Thyroid gland (tissue), 4 donors: ENCODE results near the gene RIC8B. TPM values are rescaled to one million over a fixed set of nuclear protein-coding genes. Genes with fewer than 3 reads are reported as not detected.
"Not testable (repeated sequence)": the region's sequence is repeated elsewhere in the genome, so short reads cannot be mapped to it uniquely, and the experiment has no call there.

Experiments
- DNase-seq, 2 donors: peaks; one replicate each; pipeline ENCODE4 v3.0.0-alpha.2; 2019
- H3K27ac ChIP-seq, 3 donors: fragments of 200-600 bp; sonication (generic); 1 replicate in 2 of 3; 2 replicates in 1 of 3; pipeline ENCODE4 v1.5.1; 2016 to 2019; ENCODE audit warnings: mild to moderate bottlenecking in 1 of 3, moderate library complexity in 1 of 3
- H3K27me3 ChIP-seq: fragments of 200-600 bp; sonication (generic); one replicate; pipeline ENCODE4 v1.5.1; 2019
- H3K36me3 ChIP-seq, 2 donors: fragments of 200-600 bp; sonication (generic); one replicate each; pipeline ENCODE4 v1.5.1; 2016 to 2019
- H3K4me1 ChIP-seq, 2 donors: fragments of 200-600 bp; sonication (generic); one replicate each; pipeline ENCODE4 v1.5.1; 2017 to 2019
- H3K4me3 ChIP-seq, 3 donors: fragments of 200-600 bp; sonication (generic); replicated peaks in 1 of 3; 1 replicate in 2 of 3; 2 replicates in 1 of 3; pipeline ENCODE4 v1.5.1; 2016; ENCODE audit warnings: mild to moderate bottlenecking in 1 of 3
- H3K9me3 ChIP-seq: fragments of 200-600 bp; sonication (generic); one replicate; pipeline ENCODE4 v1.5.1; 2017
- POLR2A ChIP-seq, 2 donors: fragments of 450-650 bp; IDR thresholded peaks; one replicate each; pipeline ENCODE4 v1.6.1; 2017; ENCODE audit warnings: antibody characterized with exemption in 2 of 2, mild to moderate bottlenecking in 2 of 2, moderate library complexity in 1 of 2
- WGBS, 2 donors: methylation state at CpG; one replicate each; pipeline ENCODE4 v1.1.5; 2017; 5-methylcytosine and 5-hydroxymethylcytosine counted together
- intact Hi-C: fragments of 100-400 bp; cut with DNase I; formaldehyde crosslinking; loops from one replicate; pipeline ENCODE4 v1.15.1; 2023
- total RNA-seq, 4 donors: library from RNA; depleted of rRNA; stranded (reverse); fragments of >200 nt; gene quantifications; one replicate each; pipeline ENCODE4 v1.2.3, GENCODE V29; 2016
- TF ChIP-seq, protein P1 (sequence below), 6 experiments: fragments of 200-600 bp in 3 of 6; fragments of 450-650 bp in 3 of 6; sonication (generic) in 3 of 6; IDR thresholded peaks; one replicate each; pipeline ENCODE4 v1.5.1; 2016 to 2019; ENCODE audit warnings: antibody characterized with exemption in 6 of 6, mild to moderate bottlenecking in 2 of 6, inconsistent platforms in 1 of 6, moderate library complexity in 1 of 6

The RIC8B gene
- total RNA-seq, 4 donors from 2014 or later: 32.5 to 49.8 (median 41.6) TPM

DNA sequence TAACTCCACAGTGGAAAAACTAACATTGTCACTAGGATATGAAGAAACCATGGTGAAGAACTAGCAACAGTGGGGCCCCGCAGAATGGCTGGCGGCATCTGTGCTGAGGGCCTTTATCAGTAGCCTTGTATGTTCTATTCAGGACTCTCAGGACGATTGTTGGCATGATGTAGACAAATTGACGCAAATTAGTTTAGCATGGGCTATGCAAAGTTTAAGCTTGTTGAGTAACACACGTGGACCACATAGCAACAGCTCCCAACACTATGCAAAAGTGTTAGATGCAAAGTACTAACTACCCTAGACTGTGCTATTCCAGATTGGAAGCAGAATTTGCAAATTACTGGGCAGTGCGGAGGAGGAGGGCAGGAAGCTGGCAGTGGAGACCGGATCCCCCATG, 143.0 kb downstream of the RIC8B start:
- no peak for DNase-seq
- intact Hi-C loops: loop anchor here (5.0 kb wide), 1 partner anchor 530 kb away; no protein-coding TSS in a partner anchor
- Histone ChIP-seq H3K36me3 (no peaks in the 10 kb centered on the region), H3K27me3 (no peaks in the 10 kb centered on the region), H3K9me3 (no peaks in the 10 kb centered on the region), H3K4me3 (no peak overlapping the region), H3K4me1 (no peaks in the 10 kb centered on the region), H3K27ac (no peak overlapping the region)
- TF ChIP-seq, protein P1, sequence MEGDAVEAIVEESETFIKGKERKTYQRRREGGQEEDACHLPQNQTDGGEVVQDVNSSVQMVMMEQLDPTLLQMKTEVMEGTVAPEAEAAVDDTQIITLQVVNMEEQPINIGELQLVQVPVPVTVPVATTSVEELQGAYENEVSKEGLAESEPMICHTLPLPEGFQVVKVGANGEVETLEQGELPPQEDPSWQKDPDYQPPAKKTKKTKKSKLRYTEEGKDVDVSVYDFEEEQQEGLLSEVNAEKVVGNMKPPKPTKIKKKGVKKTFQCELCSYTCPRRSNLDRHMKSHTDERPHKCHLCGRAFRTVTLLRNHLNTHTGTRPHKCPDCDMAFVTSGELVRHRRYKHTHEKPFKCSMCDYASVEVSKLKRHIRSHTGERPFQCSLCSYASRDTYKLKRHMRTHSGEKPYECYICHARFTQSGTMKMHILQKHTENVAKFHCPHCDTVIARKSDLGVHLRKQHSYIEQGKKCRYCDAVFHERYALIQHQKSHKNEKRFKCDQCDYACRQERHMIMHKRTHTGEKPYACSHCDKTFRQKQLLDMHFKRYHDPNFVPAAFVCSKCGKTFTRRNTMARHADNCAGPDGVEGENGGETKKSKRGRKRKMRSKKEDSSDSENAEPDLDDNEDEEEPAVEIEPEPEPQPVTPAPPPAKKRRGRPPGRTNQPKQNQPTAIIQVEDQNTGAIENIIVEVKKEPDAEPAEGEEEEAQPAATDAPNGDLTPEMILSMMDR (IDR thresholded peaks at IDR 0.05): no peak
- no peak for TF ChIP-seq POLR2A (IDR thresholded peaks at IDR 0.05)
- WGBS, 2 donors: 66 to 75% methylated on average over 7 of the region's 7 CpGs

DNA sequence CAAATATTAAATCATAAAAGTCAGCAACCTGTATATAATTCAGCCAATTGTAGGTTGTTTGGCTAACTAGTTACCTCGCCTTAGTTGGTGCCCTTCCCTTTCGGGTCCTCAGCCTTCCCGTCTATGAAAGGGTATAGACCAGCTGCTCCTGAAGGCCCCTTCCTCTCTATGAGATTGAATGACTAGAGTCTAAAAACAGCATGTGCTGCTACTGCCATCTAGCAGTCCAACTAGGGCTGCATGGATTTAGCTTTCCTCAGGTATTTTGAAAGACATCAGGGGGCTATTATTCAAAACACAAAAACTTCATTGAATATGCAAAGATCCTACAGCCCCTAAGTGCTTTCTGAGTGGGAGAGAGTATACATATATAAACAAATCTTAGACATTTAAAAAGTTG, 144.3 kb downstream of the RIC8B start:
- intact Hi-C loops: loop anchor here (5.0 kb wide), 1 partner anchor 531 kb away; no protein-coding TSS in a partner anchor
- no peaks in the 10 kb centered on the region for H3K9me3 ChIP-seq
- 21 to 24% methylated on average over 3 of the region's 3 CpGs for WGBS, 2 donors

DNA sequence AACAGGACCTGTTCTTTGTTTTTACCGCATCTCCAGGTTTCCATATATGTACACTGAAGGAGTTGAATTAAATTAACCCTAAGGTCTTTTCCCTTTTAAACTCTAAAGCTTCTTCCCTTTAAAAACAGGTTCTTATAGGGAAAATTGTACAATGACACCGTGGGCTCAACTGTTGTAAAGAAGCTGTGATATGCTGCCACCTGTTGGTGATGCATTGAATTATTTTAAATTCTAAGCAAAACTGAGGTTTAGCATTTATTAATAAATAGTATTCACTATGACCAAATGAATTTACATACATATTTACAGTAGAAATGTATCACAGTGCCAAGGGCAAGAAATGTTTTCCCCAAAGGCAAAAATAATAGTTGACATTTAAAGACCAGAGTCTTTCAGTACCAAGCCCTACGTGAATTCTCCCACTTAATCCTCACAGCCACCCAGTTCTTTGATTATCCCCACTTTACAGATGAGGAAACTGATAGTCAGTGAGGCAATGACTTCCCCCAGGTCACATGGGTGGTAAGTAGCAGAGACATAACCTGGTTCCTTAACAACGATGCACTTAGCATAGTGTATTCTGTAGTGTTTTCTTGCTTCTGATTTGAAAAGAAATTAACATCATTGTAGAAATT, 145.5 kb downstream of the RIC8B start:
- Histone ChIP-seq H3K27ac (no peak overlapping the region), H3K4me3 (no peak overlapping the region), H3K9me3 (no peaks in the 10 kb centered on the region), H3K4me1 (no peaks in the 10 kb centered on the region), H3K36me3 (no peaks in the 10 kb centered on the region), H3K27me3 (no peaks in the 10 kb centered on the region)
- DNase-seq: no peak
- intact Hi-C loops: loop anchor here (5.0 kb wide), 1 partner anchor 533 kb away; no protein-coding TSS in a partner anchor
- TF ChIP-seq, protein P1 (IDR thresholded peaks at IDR 0.05): peak; percentile 69 to 88 (median 76)
- TF ChIP-seq POLR2A (IDR thresholded peaks at IDR 0.05): no peak
- WGBS, 2 donors: 42 to 45% methylated on average over 4 of the region's 4 CpGs

More for the DNA sequence above, 144.3 kb downstream of the RIC8B start:
- H3K27ac ChIP-seq: no peak overlapping the region
- H3K36me3 ChIP-seq: no peaks in the 10 kb centered on the region
- no peak overlapping the region for H3K4me3 ChIP-seq
- H3K4me1 ChIP-seq: no peaks in the 10 kb centered on the region
- TF ChIP-seq, protein P1 (IDR thresholded peaks at IDR 0.05): peak in 3 of 6 experiments; percentile 51 to 57 (median 52)
- no peak for TF ChIP-seq POLR2A (IDR thresholded peaks at IDR 0.05)
- no peak for DNase-seq
- no peaks in the 10 kb centered on the region for H3K27me3 ChIP-seq

DNA sequence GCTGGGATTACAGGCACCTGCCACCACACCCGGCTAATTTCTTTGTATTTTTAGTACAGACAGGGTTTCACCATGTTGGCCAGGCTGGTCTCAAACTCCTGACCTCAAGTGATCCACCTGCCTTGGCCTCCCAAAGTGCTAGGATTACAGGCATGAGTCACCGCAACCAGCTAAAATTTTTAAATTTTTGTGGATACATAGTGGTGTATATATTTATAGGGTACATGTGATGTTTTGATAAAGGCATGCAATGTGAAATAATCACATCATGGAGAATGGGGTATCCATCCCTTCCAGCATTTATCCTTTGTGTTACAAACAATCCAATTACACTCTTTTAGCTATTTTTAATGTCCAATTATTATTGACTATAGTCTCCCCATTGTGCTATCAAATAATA, 147.5 kb downstream of the RIC8B start:
- H3K4me1 ChIP-seq, H3K9me3 ChIP-seq, H3K27me3 ChIP-seq, intact Hi-C loops, H3K27ac ChIP-seq, H3K36me3 ChIP-seq, H3K4me3 ChIP-seq, DNase-seq: not testable (repeated sequence)
- 89 to 92% methylated on average over 2 of the region's 2 CpGs for WGBS, 2 donors

DNA sequence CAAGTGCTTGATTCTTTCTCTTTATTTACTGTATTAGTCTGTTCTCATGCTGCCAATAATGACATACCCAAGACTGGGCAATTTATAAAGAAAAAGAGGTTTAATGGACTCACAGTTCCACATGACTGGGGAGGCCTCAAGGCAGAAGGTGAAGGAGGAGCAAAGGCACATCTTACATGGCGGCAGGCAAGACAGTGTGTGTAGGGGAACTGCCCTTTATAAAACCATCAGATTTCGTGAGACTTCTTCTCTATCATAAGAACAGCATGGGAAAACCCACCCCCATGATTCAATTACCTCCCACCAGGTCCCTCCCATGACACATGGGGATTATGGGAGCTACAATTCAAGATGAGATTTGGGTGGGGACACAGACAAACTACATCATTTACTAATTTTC, 149.1 kb downstream of the RIC8B start:
- intact Hi-C loops, DNase-seq: not testable (repeated sequence)

DNA sequence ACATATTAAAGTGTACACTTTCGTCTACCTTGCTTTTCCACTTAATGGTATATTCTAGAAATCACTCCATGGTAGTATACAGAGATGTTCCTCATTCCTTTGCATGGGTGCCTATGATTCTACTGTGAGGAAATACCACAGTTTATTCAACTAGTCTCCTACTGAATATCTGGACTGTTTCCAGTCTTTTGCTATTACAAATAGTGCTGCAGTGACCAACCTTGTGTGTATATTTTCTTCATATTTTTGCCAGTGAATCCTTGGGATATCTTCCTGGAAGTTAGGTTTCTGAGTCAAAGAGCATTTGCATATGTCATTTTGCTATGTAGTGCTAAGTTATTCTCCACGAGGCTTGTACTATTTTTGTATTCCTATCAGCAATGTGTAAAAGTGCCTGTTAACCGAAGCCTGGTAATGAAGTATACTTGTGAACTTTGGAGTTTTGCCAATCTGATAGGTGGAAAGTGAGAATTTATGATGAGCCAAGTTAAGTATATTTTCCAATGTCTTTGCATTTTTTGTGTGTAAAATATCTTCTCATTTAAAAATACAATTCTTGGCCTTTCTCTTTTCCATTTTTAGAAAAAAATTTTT, 149.9 kb downstream of the RIC8B start:
- no peak overlapping the region for H3K4me3 ChIP-seq
- intact Hi-C loops: no loop called here
- H3K4me1 ChIP-seq: no peaks in the 10 kb centered on the region
- no peaks in the 10 kb centered on the region for H3K9me3 ChIP-seq
- DNase-seq: no peak
- no peaks in the 10 kb centered on the region for H3K27me3 ChIP-seq
- TF ChIP-seq, protein P1 (IDR thresholded peaks at IDR 0.05): no peak
- no peak for TF ChIP-seq POLR2A (IDR thresholded peaks at IDR 0.05)
- H3K36me3 ChIP-seq: no peaks in the 10 kb centered on the region
- WGBS, 2 donors: 78 to 82% methylated on average over 3 of the region's 3 CpGs
- H3K27ac ChIP-seq: no peak overlapping the region

More for the DNA sequence above, 149.1 kb downstream of the RIC8B start:
- not testable (repeated sequence) for H3K27ac ChIP-seq, H3K36me3 ChIP-seq, H3K4me1 ChIP-seq, H3K4me3 ChIP-seq, H3K9me3 ChIP-seq, H3K27me3 ChIP-seq
- 92 to 96% methylated on average over 2 of the region's 2 CpGs for WGBS, 2 donors
